SK-N-SH (cell line): ENCODE measurements around the gene BDNF. TPM values are rescaled to one million over a fixed set of nuclear protein-coding genes. Genes with fewer than 3 reads are reported as not detected.

Source experiments
- CTCF ChIA-PET: fragments of 300-600, 350-600 bp; formaldehyde crosslinking; extraction: SDS; loops from one replicate; lab custom pipeline; 2021; lab: Yijun Ruan, JAX
- POLR2A ChIA-PET: fragments of 350-600 bp; sonication (Branson Sonifier 250); formaldehyde crosslinking; extraction: SDS; loops from one replicate; lab custom pipeline; 2020; ENCODE audit warnings: antibody characterized with exemption, inconsistent platforms; lab: Yijun Ruan, JAX
- DNase-seq: peaks from one replicate; pipeline ENCODE4 v3.0.0; 2012
- H2AFZ ChIP-seq: fragments of 200-600 bp; sonication (generic); 2 replicates; pipeline ENCODE4 v1.8.1; 2016; ENCODE audit warnings: antibody characterized with exemption, mild to moderate bottlenecking, low read depth
- H3F3A ChIP-seq: fragments of 200-600 bp; sonication (generic); replicated peaks from 2 replicates; pipeline ENCODE3; 2016; ENCODE audit warnings: antibody characterized with exemption, mild to moderate bottlenecking; ENCODE audit not compliant: insufficient read depth
- H3K27ac ChIP-seq, 2 experiments: fragments of 200-500 bp in 1 of 2; fragments of 200-600 bp in 1 of 2; sonication (Bioruptor generic) in 1 of 2; sonication (generic), shearing (Covaris generic) in 1 of 2; 2 replicates each; pipeline versions ENCODE4 v1.5.1 to v1.6.1; 2014 to 2016; ENCODE audit warnings: low read depth in 2 of 2, inconsistent platforms in 1 of 2, low read length in 1 of 2, mild to moderate bottlenecking in 1 of 2, mixed read lengths in 1 of 2
- H3K27me3 ChIP-seq: fragments of 200-600 bp; sonication (generic), shearing (Covaris generic); 2 replicates; pipeline ENCODE4 v1.6.1; 2016; ENCODE audit warnings: mixed run types; ENCODE audit not compliant: insufficient read depth
- H3K36me3 ChIP-seq, 2 experiments: fragments of 200-500 bp in 1 of 2; fragments of 200-600 bp in 1 of 2; sonication (Bioruptor generic) in 1 of 2; sonication (generic) in 1 of 2; replicated peaks in 1 of 2; 2 replicates each; pipeline versions ENCODE3 to v1.5.1; 2014 to 2016; ENCODE audit warnings: low read length in 1 of 2, mild to moderate bottlenecking in 1 of 2; ENCODE audit not compliant: insufficient read depth in 2 of 2, control insufficient read depth in 1 of 2
- H3K4me1 ChIP-seq, 2 experiments: fragments of 200-500 bp in 1 of 2; fragments of 200-600 bp in 1 of 2; sonication (Bioruptor generic) in 1 of 2; sonication (generic), shearing (Covaris generic) in 1 of 2; 2 replicates each; pipeline versions ENCODE4 v1.5.1 to v1.6.1; 2014 to 2016; ENCODE audit warnings: low read depth in 1 of 2, low read length in 1 of 2, mixed run types in 1 of 2; ENCODE audit not compliant: insufficient read depth in 2 of 2, control insufficient read depth in 1 of 2
- H3K4me2 ChIP-seq: fragments of 200-600 bp; sonication (generic), shearing (Covaris generic); 2 replicates; pipeline ENCODE4 v1.6.1; 2017; ENCODE audit warnings: mixed run types
- H3K4me3 ChIP-seq, 2 experiments: fragments of 200-500 bp in 1 of 2; fragments of 200-600 bp in 1 of 2; sonication (Bioruptor generic) in 1 of 2; sonication (generic), shearing (Covaris generic) in 1 of 2; 2 replicates each; pipeline versions ENCODE4 v1.5.1 to v1.8.1; 2014 to 2016; ENCODE audit warnings: low read depth in 2 of 2, inconsistent platforms in 1 of 2, low read length in 1 of 2, mild to moderate bottlenecking in 1 of 2, mixed read lengths in 1 of 2, moderate library complexity in 1 of 2
- H3K79me2 ChIP-seq: fragments of 200-600 bp; sonication (generic); 2 replicates; pipeline ENCODE4 v1.8.1; 2017; ENCODE audit warnings: mild to moderate bottlenecking; ENCODE audit not compliant: insufficient read depth
- H3K9ac ChIP-seq: fragments of 200-600 bp; sonication (generic); 2 replicates; pipeline ENCODE4 v1.6.1; 2017; ENCODE audit warnings: mixed run types
- H3K9me2 ChIP-seq: fragments of 200-600 bp; sonication (generic); 2 replicates; pipeline ENCODE4 v1.6.1; 2017; ENCODE audit warnings: mixed run types
- H3K9me3 ChIP-seq: fragments of 200-600 bp; sonication (generic); 2 replicates; pipeline ENCODE4 v1.6.1; 2017; ENCODE audit warnings: mixed run types, mild to moderate bottlenecking, moderate library complexity
- H4K20me1 ChIP-seq: fragments of 200-600 bp; sonication (generic); 2 replicates; pipeline ENCODE4 v1.6.1; 2017; ENCODE audit warnings: mild to moderate bottlenecking, mixed run types; ENCODE audit not compliant: insufficient read depth
- CTCF ChIP-seq: fragments of 200-600 bp; sonication (generic); IDR thresholded peaks from 2 replicates; pipeline ENCODE4 v1.6.1; 2017; ENCODE audit warnings: antibody characterized with exemption, mild to moderate bottlenecking, moderate library complexity
- ELF1 ChIP-seq: IDR thresholded peaks from 2 replicates; pipeline ENCODE4 v1.4.0; 2012
- EZH2phosphoT487 ChIP-seq: fragments of 200-600 bp; sonication (generic); IDR thresholded peaks from 2 replicates; pipeline ENCODE4 v1.6.1; 2017; ENCODE audit warnings: low read depth, mixed run types, mild to moderate bottlenecking, antibody characterized with exemption, moderate library complexity, borderline replicate concordance
- FOXM1 ChIP-seq: IDR thresholded peaks from 2 replicates; pipeline ENCODE4 v1.4.0; 2012; ENCODE audit warnings: low read depth, mild to moderate bottlenecking
- REST ChIP-seq: IDR thresholded peaks from 2 replicates; pipeline ENCODE4 v1.6.1; 2012; ENCODE audit warnings: mild to moderate bottlenecking, low read depth, low read length, moderate library complexity
- RFX5 ChIP-seq: IDR thresholded peaks from 2 replicates; pipeline ENCODE4 v1.6.1; 2012; ENCODE audit warnings: mild to moderate bottlenecking, improper control_type of control experiment, low read length
- TAF1 ChIP-seq: IDR thresholded peaks from 2 replicates; pipeline ENCODE4 v1.6.1; 2012; ENCODE audit warnings: low read depth, mild to moderate bottlenecking, low read length, moderate library complexity, borderline replicate concordance
- TCF12 ChIP-seq: IDR thresholded peaks from 2 replicates; pipeline ENCODE4 v1.4.0; 2012
- USF2 ChIP-seq: fragments of 150-350 bp; IDR thresholded peaks from 2 replicates; pipeline ENCODE4 v1.6.1; 2017; ENCODE audit warnings: antibody characterized with exemption, low read length, low read depth, borderline replicate concordance
- YY1 ChIP-seq: IDR thresholded peaks from 2 replicates; pipeline ENCODE4 v1.4.0; 2012; ENCODE audit warnings: low read depth, mild to moderate bottlenecking
- ZBTB33 ChIP-seq: IDR thresholded peaks from 2 replicates; pipeline ENCODE4 v1.4.0; 2012; ENCODE audit warnings: low read depth, borderline replicate concordance
- WGBS: methylation state at CpG from one replicate; pipeline ENCODE4 v1.1.6; 2017; ENCODE audit warnings: low lambda C conversion rate; 5-methylcytosine and 5-hydroxymethylcytosine counted together
- polyA plus RNA-seq, 3 experiments: library from polyadenylated mRNA; depleted of rRNA; stranded (reverse); fragments of >200 nt; gene quantifications; 2 replicates each; pipeline ENCODE4 v1.2.3, GENCODE V29; 2012

BDNF gene
- polyA plus RNA-seq, 1 of the 3 experiments (the other 2 are of a cell fraction): 21.3 TPM

GRCh38 chr11:27707676-27708075, 7.4 kb upstream of the BDNF start:
- 89% methylated on average over 3 of the region's 3 CpGs for WGBS
- Histone ChIP-seq H3K4me2 (no peak overlapping the region), H3K9me2 (no peaks in the 10 kb centered on the region)

More at GRCh38 chr11:27707676-27708075, 7.4 kb upstream of the BDNF start:
- TF ChIP-seq EZH2phosphoT487: no peak
- no peak for TF ChIP-seq ZBTB33
- no peak for TF ChIP-seq YY1
- no peak for TF ChIP-seq CTCF
- no peak for TF ChIP-seq ELF1
- no peak for TF ChIP-seq TAF1
- no peak for TF ChIP-seq FOXM1
- no peak for TF ChIP-seq TCF12
- TF ChIP-seq REST: no peak
- TF ChIP-seq USF2: no peak
- no peak for TF ChIP-seq RFX5
- TF ChIP-seq, all 33 proteins: peak for 0
- DNase-seq: no peak
- no peaks in the 10 kb centered on the region for H3K4me1 ChIP-seq
- no peaks in the 10 kb centered on the region for H3K79me2 ChIP-seq
- H3K27me3 ChIP-seq: no peaks in the 10 kb centered on the region
- no peak overlapping the region for H3K4me3 ChIP-seq
- H3F3A ChIP-seq: peaks cover 19% of the 10 kb centered on the region
- no peak overlapping the region for H3K27ac ChIP-seq
- no peak overlapping the region for H2AFZ ChIP-seq
- POLR2A ChIA-PET: no interaction called here
- H3K9ac ChIP-seq: no peak overlapping the region
- no peaks in the 10 kb centered on the region; the same call in 1 of the 2 replicates for H4K20me1 ChIP-seq
- no peaks in the 10 kb centered on the region for H3K36me3 ChIP-seq
- CTCF ChIA-PET: no interaction called here
- H3K9me3 ChIP-seq: no peaks in the 10 kb centered on the region
